GM21619 (cell line): ENCODE measurements around the gene PITPNC1.
A peak's percentile ranks its signal among the peaks of the same experiment; 100 is the strongest.
"Not testable (repeated sequence)": the region's sequence is repeated elsewhere in the genome, so short reads cannot be mapped to it uniquely, and the experiment has no call there.

Source experiments
- ATAC-seq: cut with Tn5 transposase; IDR thresholded peaks from one replicate; pipeline ENCODE4 v1.9.1; 2021; ENCODE audit not compliant: unreplicated experiment

Gene PITPNC1

GRCh38 chr17:67509390-67510287 lies 132.6 kb downstream of the PITPNC1 start:
- ATAC-seq: no peak

DNA sequence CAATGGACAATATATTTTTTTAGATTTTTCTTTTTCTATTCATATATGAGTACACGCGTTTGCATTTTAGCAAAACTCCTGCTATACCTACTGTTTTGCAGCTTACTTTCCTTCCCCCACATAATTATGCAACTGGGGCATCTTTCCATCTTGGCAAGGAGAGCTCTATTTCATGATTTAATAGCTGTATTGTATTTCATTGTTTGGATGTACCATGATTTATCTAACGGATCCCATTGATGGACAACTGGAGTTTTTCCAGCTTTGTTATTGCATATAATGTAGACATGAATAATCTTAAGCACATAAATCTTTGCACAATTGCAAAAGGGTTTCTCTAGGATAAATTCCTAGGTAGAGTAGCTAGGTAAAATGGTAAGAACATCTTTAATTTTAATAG lies 133.9 kb downstream of the PITPNC1 start:
- no peak for ATAC-seq

DNA sequence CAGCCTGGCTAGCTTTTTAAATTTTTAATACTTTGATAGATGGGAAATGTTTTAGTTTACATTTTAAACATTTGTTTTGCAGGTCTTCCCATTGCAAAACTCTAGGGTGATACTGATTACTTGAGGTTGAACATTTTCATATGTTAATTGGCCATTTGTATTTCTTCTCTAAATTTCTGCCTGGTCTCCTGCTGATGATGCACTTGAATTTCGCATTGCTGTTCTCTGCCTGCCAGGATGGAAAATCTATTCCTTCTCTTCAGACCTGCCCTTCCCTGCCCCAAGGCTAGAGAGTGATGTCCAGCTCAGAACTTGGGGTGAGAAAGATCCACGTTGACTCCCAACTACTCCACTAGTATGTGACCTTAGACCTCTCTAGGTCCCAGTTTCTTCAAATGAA lies 134.7 kb downstream of the PITPNC1 start:
- no peak for ATAC-seq

GRCh38 chr17:67514998-67515397 lies 137.9 kb downstream of the PITPNC1 start:
- peak; percentile 62 for ATAC-seq

DNA sequence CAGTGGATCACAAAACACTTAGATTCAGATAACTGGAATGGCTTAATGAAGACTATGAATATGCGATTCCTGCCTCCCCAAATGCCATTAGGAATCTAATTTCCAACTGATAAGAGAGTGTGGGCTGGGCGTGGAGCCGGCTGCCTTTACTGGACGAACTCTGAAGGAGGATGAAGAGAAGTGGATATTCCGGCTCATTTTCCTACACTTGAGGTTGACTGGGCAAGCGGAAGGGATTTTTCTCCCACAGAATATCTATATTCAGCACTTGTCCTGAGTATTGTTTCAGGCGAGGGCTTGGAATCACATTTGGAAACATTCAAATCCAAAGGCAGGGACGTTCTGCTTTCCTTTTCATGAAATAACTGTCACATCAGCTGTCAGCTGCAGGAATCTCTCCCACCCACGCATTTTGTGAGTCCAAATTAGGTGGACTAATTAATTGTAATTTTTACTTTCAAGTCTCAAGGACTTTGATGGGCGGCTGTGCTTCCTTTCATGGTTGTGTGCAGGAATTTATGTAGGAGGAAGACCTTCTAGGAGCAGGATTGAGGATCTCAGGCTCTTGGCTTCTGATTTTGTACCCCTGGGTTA lies 138.5 kb downstream of the PITPNC1 start:
- no peak for ATAC-seq

- not testable (repeated sequence) for ATAC-seq
Measured at GRCh38 chr17:67516571-67516970, 139.5 kb downstream of the PITPNC1 start.

DNA sequence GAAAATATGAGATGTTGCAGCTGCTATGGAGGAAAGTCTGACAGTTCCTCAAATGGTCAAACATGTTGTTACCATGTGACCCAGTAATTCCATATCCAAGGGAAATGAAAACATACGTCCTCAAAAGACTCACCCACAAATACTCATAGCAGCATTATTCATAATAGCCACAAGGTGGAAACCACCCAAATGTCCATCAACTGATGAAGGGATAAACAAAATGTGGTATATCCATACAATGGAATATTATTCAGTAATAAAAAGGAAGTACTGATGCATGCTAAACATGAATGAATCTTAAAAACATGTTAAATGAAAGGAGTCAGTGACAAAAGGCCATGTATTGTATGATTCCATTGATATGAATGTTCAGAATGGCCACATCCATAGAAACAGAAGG lies 140.2 kb downstream of the PITPNC1 start:
- ATAC-seq: no peak

- ATAC-seq: no peak
Measured at GRCh38 chr17:67518876-67519275, 141.8 kb downstream of the PITPNC1 start.

DNA sequence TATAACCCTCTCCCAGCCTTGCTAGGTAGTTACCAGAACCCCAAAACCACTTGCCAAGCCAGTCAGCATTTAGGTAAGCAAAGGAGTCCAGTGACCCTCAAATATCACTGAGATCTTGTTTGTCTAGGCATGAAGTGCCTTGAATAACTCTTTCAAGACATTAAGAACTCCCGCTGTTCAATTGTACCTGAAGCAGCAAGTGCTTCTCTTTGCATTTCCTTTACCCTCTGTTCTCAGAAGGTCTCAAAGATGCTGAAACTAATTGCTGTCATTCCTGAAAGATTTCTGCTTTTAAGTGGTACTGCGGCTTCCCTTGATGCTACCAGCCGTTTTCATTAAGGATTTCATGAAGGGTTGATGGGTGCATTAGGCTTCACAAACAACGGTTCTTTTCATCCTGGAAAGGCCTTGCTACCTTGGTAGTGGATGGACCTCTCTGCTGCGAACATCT lies 142.7 kb downstream of the PITPNC1 start:
- ATAC-seq: no peak

DNA sequence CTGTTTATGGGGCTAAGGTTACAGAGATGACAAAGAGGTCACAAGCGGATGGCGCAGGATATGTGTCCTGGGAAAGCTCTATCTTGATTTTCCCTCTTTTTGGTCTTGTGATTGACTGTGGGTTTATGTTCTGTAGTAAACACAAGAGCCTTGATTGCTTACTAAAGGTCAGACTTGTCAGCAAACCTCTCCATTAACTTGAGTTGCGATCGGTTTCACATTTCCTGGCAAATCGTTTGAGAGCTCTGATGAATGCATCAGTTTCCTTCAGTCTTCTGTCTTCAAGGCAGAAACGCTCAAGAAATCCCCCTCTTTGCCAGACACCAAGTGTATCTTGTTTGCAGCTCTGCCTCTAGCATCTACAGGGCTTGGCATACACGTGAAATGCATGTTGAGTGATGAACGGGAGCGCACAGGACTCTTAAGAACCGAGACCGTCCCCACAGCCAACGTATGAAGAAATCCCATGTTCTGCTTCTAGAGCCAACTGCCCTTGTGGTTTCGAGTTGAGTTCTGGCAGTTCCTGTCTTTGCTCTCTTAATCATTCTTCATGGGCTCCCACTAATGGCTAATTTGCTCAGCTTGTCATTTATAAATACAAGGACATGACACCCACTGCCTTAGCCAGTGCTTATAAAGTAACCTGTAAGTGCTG lies 143.3 kb downstream of the PITPNC1 start:
- peak; percentile 64 for ATAC-seq

DNA sequence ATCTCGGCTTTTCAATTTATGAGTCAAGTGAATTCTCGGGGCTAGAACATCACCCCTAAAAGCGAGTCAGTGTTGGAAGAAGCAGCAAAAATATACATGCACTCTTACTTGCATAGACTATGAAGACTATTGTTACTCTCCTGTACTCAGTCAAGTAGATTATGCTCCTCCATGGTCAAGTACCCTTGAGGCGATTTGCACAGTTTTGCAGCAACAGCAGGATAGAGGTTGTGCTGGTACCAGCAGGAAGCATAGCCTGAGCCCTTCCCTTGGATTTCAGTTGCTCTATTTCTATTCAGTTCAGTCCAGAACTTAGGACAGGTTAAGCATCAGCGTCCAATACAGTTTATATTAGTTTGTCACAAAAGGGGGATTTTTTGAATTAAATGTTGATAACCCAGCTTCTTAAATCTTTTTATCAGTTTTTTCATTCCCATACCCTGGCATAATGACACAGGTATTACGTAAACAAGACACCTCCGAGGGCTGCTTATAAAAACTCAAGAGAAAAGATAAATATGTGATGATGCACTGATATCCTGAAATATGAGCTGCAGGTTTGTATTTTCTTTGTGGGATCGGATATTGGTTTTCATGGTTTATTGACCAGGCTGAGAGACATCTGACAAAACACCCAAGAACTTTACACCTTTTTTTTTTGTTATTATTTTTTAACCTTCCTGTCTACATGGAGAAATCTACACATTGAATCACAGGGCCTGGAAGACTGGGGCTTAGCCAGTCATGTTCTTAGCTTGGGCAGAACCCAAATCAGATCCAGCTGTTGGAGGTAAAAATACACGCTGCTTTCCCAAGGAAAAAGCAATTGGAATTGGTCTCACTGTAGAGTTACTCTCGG lies 144.1 kb downstream of the PITPNC1 start:
- ATAC-seq: peak; percentile 11

- ATAC-seq: no peak
Measured at GRCh38 chr17:67521775-67522069, 144.6 kb downstream of the PITPNC1 start.

GRCh38 chr17:67523101-67523500 lies 146.0 kb downstream of the PITPNC1 start:
- ATAC-seq: no peak

- no peak for ATAC-seq
Measured at GRCh38 chr17:67525239-67526135, 148.4 kb downstream of the PITPNC1 start.

DNA sequence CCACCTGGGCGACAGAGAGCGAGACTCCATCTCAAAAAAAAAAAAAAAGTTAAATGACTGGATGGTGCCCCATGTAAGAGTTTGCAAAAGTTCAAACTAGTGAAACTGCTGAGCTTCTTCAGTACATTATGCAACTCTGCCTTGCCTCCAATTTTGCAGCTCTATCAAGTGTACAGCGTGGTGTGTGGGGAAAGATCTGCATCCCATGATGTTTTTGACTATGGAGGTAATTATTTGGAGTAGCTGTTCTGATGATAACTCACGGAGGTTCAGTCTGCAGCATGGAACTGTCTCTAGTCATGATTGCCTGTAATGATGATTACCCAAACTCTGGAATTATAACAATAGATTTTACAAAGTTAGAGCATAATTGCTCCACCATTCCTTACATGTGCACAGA lies 149.6 kb downstream of the PITPNC1 start:
- ATAC-seq: no peak

- no peak for ATAC-seq
Measured at GRCh38 chr17:67528751-67529436, 151.8 kb downstream of the PITPNC1 start.

- peak; percentile 92 for ATAC-seq
Measured at GRCh38 chr17:67531291-67531690, 154.2 kb downstream of the PITPNC1 start.

DNA sequence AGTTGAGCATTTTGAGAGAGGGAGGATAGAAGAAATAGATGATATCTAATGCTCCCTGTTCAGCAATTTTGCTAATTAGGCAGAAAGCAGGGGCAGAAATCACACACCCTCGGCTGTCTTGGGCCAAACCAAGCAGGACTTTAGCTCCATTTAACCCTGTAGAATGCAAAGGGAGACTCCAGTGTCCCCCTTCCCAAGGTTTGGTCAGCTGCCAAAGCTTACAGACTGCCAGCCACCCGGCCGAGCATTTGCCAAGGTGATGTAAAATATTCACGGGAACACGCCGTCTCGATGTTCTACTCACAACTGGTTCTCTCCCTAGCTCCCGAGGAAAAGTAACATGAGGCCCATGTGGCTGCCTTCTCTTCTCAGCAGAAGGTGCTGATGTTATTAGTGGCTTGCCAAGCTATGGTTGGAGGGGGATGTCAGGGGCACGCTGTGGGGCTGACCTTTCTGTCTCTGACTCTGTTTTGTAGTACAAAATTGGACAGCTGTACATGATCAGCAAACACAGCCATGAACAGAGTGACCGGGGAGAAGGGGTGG lies 155.3 kb downstream of the PITPNC1 start:
- ATAC-seq: no peak

DNA sequence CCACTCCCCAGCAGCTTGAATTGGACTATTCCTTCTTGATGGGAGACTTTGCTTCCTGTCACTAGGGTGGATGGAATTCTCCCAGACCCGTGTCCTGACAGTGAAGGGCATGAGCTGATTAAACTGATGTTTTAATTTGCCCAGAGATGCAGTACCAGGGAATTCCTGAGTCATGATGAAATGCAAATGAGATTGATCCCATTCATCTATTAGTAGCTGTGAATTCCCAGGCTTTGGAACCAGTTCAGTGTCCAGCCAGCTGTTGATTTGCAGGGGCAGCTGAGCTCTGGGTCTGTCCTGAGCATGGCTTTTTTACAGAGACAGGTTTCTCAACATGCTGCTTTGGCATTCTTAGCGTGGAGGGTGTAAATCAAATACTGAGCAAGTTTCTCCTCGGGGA lies 157.9 kb downstream of the PITPNC1 start:
- no peak for ATAC-seq
